ENCODE results near the gene TMEM121.

DNA sequence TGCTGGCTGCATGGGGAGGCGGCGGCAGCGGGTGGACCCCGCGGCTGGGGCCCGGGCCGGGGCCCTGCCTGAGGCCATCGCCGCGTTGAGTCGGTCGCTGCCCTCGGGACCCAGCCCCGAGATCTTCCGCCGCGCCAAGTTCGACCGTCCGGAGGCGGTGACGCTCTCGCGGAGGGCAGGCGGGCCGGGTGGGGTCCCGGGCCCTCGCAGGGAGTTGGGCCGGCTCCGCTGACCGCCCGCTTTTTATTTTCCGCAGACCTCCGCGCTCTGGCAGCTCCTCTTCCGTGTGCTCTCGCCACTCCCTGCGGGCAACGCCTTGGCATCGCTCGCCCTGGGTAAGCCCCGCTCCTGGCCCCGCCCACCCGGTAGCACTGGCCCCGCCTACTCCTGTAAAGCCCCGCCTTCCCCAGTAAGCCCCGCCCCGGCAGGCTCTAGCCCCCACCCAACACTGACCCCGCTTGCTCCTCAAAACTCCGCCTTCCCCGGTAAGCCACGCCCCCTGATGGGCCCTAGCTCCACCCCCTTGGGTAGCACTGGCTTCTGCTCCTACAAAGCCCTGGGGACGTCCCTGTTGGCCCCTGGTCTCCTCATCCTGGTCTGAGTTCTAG lies 34.9 kb upstream of the TMEM121 start:
- TF ChIP-seq EP300 (IDR thresholded peaks at IDR 0.05; ENCODE audit: borderline replicate concordance in 1 of 2, low read depth in 1 of 2, low read length in 1 of 2) (no peak), CTCF (IDR thresholded peaks at IDR 0.05) (no peak), IRF3 (IDR thresholded peaks at IDR 0.05; ENCODE audit: low read depth, low read length) (no peak), NRF1 (IDR thresholded peaks at IDR 0.05; ENCODE audit: low read depth, low read length) (no peak), RXRA (IDR thresholded peaks at IDR 0.05; ENCODE audit: borderline replicate concordance, low read depth) (no peak), GATA2 (CRISPR knock-in tag; IDR thresholded peaks at IDR 0.05) (no peak), YY1 (IDR thresholded peaks at IDR 0.05; ENCODE audit: low read depth) (no peak), RAD21 (IDR thresholded peaks at IDR 0.05; ENCODE audit: low read length) (no peak), EZH2phosphoT487 (IDR thresholded peaks at IDR 0.05; ENCODE audit: borderline replicate concordance, low read depth) (no peak), POLR2AphosphoS5 (IDR thresholded peaks at IDR 0.05; ENCODE audit: low read depth, low read length) (no peak)
- TF ChIP-seq, protein P1, sequence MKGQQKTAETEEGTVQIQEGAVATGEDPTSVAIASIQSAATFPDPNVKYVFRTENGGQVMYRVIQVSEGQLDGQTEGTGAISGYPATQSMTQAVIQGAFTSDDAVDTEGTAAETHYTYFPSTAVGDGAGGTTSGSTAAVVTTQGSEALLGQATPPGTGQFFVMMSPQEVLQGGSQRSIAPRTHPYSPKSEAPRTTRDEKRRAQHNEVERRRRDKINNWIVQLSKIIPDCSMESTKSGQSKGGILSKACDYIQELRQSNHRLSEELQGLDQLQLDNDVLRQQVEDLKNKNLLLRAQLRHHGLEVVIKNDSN (IDR thresholded peaks at IDR 0.05; ENCODE audit: borderline replicate concordance, low read depth), result no peak

Data from SK-N-SH (cell line).